NCI-H1694 treated with DMSO at 0.1 percent for 48 hours (cell line): Measurements from ENCODE around the gene WWOX.

Experiments
- DNase-seq: peaks from one replicate; lab custom pipeline; 2025; lab: John Stamatoyannopoulos, UW

The WWOX gene

GRCh38 chr16:78274771-78275170 is 175.3 kb downstream of the WWOX start:
- DNase-seq, result no peak

GRCh38 chr16:78275420-78275819 is 176.0 kb downstream of the WWOX start:
- DNase-seq, result no peak

GRCh38 chr16:78277321-78278055 is 178.0 kb downstream of the WWOX start:
- DNase-seq, result peak; percentile 66

GRCh38 chr16:78278056-78278450 is 178.6 kb downstream of the WWOX start:
- no peak for DNase-seq

GRCh38 chr16:78281115-78281514 is 181.7 kb downstream of the WWOX start:
- DNase-seq, result no peak

GRCh38 chr16:78283548-78284251 is 184.2 kb downstream of the WWOX start:
- no peak for DNase-seq

GRCh38 chr16:78284326-78284725 is 184.9 kb downstream of the WWOX start:
- no peak for DNase-seq

- no peak for DNase-seq
Observed at GRCh38 chr16:78284957-78285434, 185.5 kb downstream of the WWOX start.

- no peak for DNase-seq
Observed at GRCh38 chr16:78285437-78285922, 186.0 kb downstream of the WWOX start.

- DNase-seq, result peak; percentile 79
Observed at GRCh38 chr16:78286065-78286464, 186.6 kb downstream of the WWOX start.

GRCh38 chr16:78288888-78289287 is 189.4 kb downstream of the WWOX start:
- no peak for DNase-seq

- DNase-seq, result no peak
Observed at GRCh38 chr16:78289373-78289772, 189.9 kb downstream of the WWOX start.

- DNase-seq, result no peak
Observed at GRCh38 chr16:78289844-78290277, 190.4 kb downstream of the WWOX start.

- DNase-seq, result no peak
Observed at GRCh38 chr16:78290395-78290794, 190.9 kb downstream of the WWOX start.

GRCh38 chr16:78290872-78291591 is 191.6 kb downstream of the WWOX start:
- DNase-seq, result peak; percentile 50

GRCh38 chr16:78291604-78292003 is 192.2 kb downstream of the WWOX start:
- no peak for DNase-seq

- no peak for DNase-seq
Observed at GRCh38 chr16:78292086-78292843, 192.8 kb downstream of the WWOX start.

- no peak for DNase-seq
Observed at GRCh38 chr16:78292844-78293380, 193.5 kb downstream of the WWOX start.

GRCh38 chr16:78294538-78295225 is 195.2 kb downstream of the WWOX start:
- no peak for DNase-seq

GRCh38 chr16:78297066-78297666 is 197.7 kb downstream of the WWOX start:
- no peak for DNase-seq
